ENCODE data around the gene CABP7. TPM values are rescaled to one million over a fixed set of nuclear protein-coding genes. Genes with fewer than 3 reads are reported as not detected.

Gene CABP7
- total and polyA plus RNA-seq, 3 donors from 2014 or later: 0.79 to 1.6 (median 1.6) TPM

- Histone ChIP-seq H3K27me3 (no peaks in the 10 kb centered on the region), H3K36me3 (ENCODE audit: low read depth, missing control alignments) (no peaks in the 10 kb centered on the region), H3K27ac (no peak overlapping the region), H3K4me3 (no peak overlapping the region), H3K9me3 (no peaks in the 10 kb centered on the region), H3K4me1 (peaks cover 6% of the 10 kb centered on the region)
- intact Hi-C loops (cut with DNase I; ENCODE audit: low total_unique reads): loop anchor here (10.0 kb wide), 1 partner anchor 563 kb away; the partner anchor contains the start of gene OSM
- TF ChIP-seq POLR2A (IDR thresholded peaks at IDR 0.05) (no peak), CTCF (IDR thresholded peaks at IDR 0.05) (no peak)
- WGBS, 2 donors: 36 to 41% methylated on average over 6 to 14 of the region's 14 CpGs
- no peak for DNase-seq
These were observed 17.5 kb upstream of the CABP7 start for GRCh38 chr22:29702000-29702930.

GRCh38 chr22:29702931-29703501, 16.8 kb upstream of the CABP7 start:
- intact Hi-C loops (cut with DNase I; ENCODE audit: low total_unique reads): loop anchor here (10.0 kb wide), 1 partner anchor 562 kb away; the partner anchor contains the start of gene OSM
- DNase-seq: no peak
- Histone ChIP-seq H3K4me3 (no peak overlapping the region), H3K27ac (no peak overlapping the region), H3K36me3 (ENCODE audit: low read depth, missing control alignments) (no peaks in the 10 kb centered on the region), H3K27me3 (no peaks in the 10 kb centered on the region), H3K4me1 (peaks cover 6% of the 10 kb centered on the region), H3K9me3 (no peaks in the 10 kb centered on the region)
- 62 to 68% methylated on average over 13 to 19 of the region's 19 CpGs for WGBS, 2 donors
- TF ChIP-seq CTCF (IDR thresholded peaks at IDR 0.05): no peak
- no peak for TF ChIP-seq POLR2A (IDR thresholded peaks at IDR 0.05)

- H3K27me3 ChIP-seq: no peaks in the 10 kb centered on the region
- intact Hi-C loops (cut with DNase I; ENCODE audit: low total_unique reads): loop anchor here (10.0 kb wide), 1 partner anchor 561 kb away; the partner anchor contains the start of gene OSM
These were observed 16.1 kb upstream of the CABP7 start for GRCh38 chr22:29703569-29704195.

More at GRCh38 chr22:29703569-29704195, 16.1 kb upstream of the CABP7 start:
- TF ChIP-seq POLR2A (IDR thresholded peaks at IDR 0.05) (no peak), CTCF (IDR thresholded peaks at IDR 0.05) (no peak)
- no peak overlapping the region for H3K4me3 ChIP-seq
- WGBS, 2 donors: 37 to 59% methylated on average over 2 to 7 of the region's 7 CpGs
- no peaks in the 10 kb centered on the region for H3K9me3 ChIP-seq
- no peaks in the 10 kb centered on the region for H3K36me3 ChIP-seq (ENCODE audit: low read depth, missing control alignments)
- H3K4me1 ChIP-seq: peaks cover 6% of the 10 kb centered on the region
- DNase-seq: no peak
- no peak overlapping the region for H3K27ac ChIP-seq
